Measurements from ENCODE around the gene SCN3A.

SCN3A gene

DNA sequence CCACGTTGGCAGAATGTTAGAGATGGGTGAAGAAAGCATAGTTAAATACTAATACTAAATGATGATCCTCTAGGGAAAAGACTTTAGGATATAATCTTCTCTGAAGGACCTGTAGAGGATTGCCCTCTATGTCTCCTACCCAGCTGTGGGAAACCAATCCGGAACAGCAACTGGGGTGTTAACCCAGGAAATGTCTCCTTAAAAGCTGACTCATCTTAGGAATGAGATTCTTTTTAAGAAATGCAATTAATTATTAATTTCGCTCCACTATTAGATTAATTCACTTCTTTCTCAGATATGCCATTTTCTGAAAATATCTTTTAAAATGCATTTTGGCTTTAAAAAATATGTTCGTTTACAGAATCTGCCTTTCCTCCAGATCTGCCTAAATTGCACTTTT, 7.4 kb downstream of the SCN3A start:
- no peak for DNase-seq
- intact Hi-C loops (cut with DNase I) = no loop called here

- intact Hi-C loops (cut with DNase I) = no loop called here
Measured at GRCh38 chr2:165193178-165193777, 10.6 kb downstream of the SCN3A start.

DNA sequence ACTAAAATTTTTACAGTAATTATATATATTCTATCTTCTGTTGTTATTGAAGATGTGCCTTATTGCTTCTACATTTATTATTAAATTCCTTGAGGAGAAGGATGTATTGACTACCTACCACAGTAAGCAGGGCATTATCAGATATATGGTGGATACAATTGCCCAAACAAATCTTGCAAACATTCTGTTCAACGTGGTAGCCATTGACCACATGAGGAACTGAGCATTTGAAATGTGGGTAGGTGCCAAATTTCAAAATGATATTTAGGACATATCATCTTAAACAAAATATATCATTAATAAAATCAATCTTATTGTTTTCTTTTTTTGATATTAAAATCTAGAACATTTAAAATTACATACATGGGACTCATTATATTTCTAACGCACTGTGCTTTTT, 11.1 kb downstream of the SCN3A start:
- intact Hi-C loops (cut with DNase I) = no loop called here
- DNase-seq = no peak

More at GRCh38 chr2:165193178-165193777, 10.6 kb downstream of the SCN3A start:
- DNase-seq = no peak

DNA sequence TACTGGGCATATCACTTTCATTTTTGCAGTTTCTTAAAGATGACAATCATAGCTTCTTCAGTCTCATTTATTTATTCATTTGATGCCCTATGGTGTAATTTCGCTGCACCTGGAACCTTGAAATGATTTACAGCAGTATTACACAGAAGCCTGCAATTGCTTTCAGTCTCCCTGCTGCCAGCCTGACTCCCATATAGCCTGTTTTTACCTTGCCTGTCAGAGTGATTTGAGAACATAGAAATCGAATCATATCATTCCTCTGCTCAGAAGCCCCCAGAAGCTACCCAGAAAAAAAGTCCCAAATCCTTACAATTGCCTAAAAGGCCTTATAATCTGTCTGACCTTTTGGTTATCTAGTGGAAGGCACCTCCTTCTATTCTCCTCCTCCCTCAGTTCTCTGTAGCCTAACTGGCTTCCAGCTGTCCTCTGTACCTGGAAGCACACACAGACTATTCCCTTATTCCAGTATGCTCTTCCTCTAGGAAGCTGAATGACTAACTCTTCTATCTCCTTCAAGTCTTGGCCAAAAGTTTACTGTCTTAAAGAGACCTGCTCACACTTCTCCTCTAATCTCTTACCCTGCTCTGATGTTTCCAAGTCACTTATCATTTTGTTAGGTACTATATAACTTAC, 12.6 kb downstream of the SCN3A start:
- DNase-seq = no peak
- intact Hi-C loops (cut with DNase I) = no loop called here

GRCh38 chr2:165185633-165186032, 18.2 kb downstream of the SCN3A start:
- DNase-seq = no peak
- intact Hi-C loops (cut with DNase I) = no loop called here

- DNase-seq = no peak
- intact Hi-C loops (cut with DNase I) = no loop called here
Measured at GRCh38 chr2:165182029-165182428, 21.8 kb downstream of the SCN3A start.

DNA sequence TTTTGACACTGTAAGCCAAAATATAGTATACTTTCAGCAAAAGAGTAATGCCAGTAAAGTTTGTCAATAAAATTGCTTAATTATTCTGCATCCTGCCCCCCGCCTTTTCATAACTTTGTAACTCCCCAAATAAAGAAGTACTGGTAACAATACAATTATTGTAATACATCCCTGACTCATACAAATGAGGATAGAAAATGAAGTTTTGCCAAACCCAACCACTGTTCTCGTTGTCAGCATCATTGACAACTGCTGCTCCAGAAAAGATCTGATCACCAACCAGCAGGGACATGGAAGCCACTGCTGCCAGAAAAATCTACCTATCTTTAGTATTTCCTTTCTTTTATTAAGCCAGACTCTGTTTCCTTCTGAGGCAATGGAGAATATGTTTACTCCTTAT, 27.1 kb downstream of the SCN3A start:
- intact Hi-C loops (cut with DNase I) = no loop called here

GRCh38 chr2:165173215-165173614, 30.6 kb downstream of the SCN3A start:
- no peak for DNase-seq
- intact Hi-C loops (cut with DNase I) = no loop called here

More for the DNA sequence above, 27.1 kb downstream of the SCN3A start:
- no peak for DNase-seq

DNA sequence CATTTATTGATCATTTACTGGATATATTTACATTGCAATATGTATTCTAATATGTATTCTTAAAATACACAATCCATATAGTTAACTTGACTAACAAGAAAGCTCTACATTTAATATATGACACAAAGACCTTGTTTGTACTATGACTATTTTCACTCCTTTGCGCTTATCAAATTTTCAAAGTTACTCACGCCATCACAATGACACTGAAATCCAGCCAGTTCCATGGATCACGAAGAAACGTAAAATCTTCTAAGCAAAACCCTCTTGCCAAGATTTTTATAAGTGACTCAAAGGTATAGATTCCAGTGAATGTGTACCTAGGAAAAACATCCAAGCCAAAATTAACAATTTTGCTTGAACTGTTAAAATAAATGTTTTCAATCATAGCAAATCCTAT, 39.6 kb downstream of the SCN3A start:
- no peak for DNase-seq
- intact Hi-C loops (cut with DNase I) = no loop called here

- intact Hi-C loops (cut with DNase I) = no loop called here
- no peak for DNase-seq
Measured at GRCh38 chr2:165163761-165164160, 40.1 kb downstream of the SCN3A start.

DNA sequence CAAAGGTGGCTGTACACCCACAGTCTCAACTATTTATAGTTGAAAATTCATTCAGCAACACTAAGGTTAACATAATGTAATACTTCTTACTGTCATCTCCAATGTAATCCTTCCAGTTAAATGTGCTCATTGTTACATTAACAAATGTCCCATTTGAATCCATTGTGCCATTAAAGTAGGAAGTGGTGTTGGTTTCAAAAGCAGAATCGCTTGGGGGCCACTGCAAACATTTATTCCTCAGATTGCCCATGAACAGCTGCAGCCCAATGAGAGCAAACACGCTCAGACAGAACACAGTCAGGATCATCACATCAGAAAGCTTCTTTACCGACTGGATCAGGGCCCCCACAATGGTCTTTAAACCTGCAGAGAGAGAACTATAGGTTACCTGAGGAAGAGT, 41.4 kb downstream of the SCN3A start:
- intact Hi-C loops (cut with DNase I) = no loop called here
- no peak for DNase-seq

DNA sequence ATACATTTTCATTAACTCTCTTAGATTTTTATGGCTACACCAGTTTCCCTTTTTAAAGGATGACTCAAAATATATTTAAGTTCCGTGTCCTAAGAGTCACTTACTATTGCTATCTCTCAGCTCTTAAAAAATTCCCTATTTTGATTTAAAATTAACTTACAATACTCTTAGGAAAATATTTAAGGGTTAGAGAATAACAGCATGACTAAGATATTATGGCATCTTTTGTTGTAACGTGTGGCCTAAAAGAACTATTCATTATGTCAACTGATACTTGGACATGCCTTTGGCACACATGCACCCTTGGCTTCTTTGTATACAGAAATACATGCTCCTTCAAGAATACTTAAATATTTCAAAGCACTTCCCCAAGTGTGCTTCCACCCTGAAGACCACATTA, 42.3 kb downstream of the SCN3A start:
- intact Hi-C loops (cut with DNase I) = no loop called here

GRCh38 chr2:165157160-165157559, 46.7 kb downstream of the SCN3A start:
- intact Hi-C loops (cut with DNase I) = no loop called here
- no peak for DNase-seq

More for the DNA sequence above, 42.3 kb downstream of the SCN3A start:
- no peak for DNase-seq

DNA sequence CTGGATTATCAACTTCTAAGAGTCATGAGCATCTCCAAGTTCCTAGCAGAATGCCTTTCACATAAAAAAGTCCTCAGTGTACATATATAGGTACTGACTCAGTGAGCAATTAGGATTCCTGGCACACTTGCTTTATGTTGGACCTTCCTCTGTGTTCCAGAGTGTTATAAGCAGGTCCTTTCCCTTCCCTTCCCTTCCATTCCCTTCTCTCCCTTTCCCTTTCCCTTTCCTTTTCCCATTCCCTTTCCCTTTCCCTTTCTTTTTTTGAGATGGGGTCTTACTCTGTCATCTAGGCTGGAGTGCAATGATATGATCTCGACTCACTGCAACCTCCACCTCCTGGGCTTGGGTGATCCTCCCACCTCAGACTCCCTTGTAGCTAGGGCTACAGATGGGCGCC, 48.7 kb downstream of the SCN3A start:
- intact Hi-C loops (cut with DNase I) = no loop called here
- no peak for DNase-seq

DNA sequence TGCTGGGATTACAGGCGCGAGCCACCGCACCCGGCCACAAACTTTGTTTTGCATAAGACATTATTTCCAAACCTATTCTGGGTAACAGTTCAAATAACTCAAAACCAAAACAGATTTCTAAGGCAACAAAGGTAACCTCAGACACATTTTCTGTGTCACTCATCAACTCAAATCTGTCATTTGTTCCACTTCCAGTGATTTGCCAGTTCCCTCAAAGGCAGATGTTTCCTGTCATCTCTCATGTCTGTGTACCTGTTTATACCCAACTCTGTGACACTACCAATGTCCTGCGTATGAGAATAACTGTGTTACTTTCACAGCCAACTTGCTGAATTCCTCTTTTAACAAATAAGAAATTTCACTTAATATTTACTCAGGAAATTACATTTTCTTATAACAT, 54.4 kb downstream of the SCN3A start:
- no peak for DNase-seq
- intact Hi-C loops (cut with DNase I) = no loop called here

DNA sequence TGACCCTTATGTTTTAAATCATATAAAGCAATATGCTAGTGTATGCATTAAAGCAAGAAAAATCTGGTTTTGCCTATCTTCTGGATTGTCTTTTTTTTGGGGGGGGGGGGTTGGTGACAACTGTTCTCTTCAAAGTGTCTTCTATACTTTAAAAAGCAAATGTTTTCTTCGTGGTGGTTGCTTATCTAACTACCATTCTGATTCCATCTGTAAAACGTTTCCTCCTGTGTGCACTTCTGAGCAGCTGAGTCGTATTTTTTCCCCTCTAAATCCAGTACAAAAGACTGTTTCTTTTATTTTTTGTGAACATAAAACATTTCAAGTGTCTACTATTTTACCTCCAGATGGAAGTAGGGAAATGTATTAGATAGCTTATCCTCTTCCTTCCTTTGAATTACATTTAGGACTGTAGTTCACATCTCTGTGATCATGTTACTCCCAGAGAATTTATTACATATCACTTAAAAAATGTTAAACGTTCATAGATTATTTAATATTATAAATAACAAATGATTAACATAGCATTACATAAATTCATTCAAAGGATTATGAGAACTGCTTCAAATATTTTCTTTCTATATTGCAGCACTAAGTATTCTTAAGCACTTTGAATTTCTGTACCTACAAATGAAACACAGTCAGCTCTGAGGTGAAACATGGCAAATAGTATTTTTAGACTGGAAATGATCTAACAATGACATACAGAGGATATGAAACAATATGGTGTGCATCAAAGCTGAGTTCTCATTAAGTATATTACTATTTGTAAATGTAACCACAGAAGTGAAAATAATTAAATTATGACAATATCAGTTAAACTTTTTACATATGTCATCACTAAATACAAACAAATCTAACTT, 56.4 kb downstream of the SCN3A start:
- intact Hi-C loops (cut with DNase I) = no loop called here
- no peak for DNase-seq

- no peak for DNase-seq
- intact Hi-C loops (cut with DNase I) = no loop called here
Measured at GRCh38 chr2:165144315-165144714, 59.5 kb downstream of the SCN3A start.

GRCh38 chr2:165141601-165142354, 62.1 kb downstream of the SCN3A start:
- DNase-seq = no peak
- intact Hi-C loops (cut with DNase I) = no loop called here

DNA sequence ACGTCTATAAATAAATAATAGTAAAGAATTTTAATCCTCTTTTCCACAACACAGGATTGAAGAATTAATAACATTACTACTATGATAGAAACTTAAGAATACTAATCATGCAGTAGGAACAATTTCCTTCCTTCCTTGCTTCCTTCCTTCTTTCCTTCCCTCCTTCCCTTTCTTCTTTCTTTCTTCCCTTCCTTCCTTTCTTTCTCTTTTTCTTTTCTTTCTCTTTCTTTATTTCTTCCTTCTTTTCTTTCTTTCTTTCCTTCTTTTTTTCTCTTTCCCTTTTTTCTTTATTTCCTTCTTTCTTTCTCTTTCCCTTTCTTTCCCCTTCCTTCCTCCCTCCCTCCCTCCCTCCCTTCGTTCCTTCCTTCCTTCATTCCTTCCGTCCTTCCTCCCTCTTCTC, 77.6 kb downstream of the SCN3A start:
- no peak for DNase-seq
- intact Hi-C loops (cut with DNase I) = no loop called here

GRCh38 chr2:165122521-165122920, 81.3 kb downstream of the SCN3A start:
- DNase-seq = peak in 1 of 42 donors; percentile 5
- intact Hi-C loops (cut with DNase I) = no loop called here

Data from head of caudate nucleus (tissue), 42 donors.